8988T (cell line): ENCODE data around the gene PRAC1.

Source experiments
- DNase-seq: peaks from one replicate; pipeline ENCODE4 v3.0.0; 2011

PRAC1 gene

GRCh38 chr17:48746916-48747444, 24.7 kb upstream of the PRAC1 start:
- DNase-seq = no peak

- no peak for DNase-seq
These were observed 23.3 kb upstream of the PRAC1 start for GRCh38 chr17:48745381-48746275.

- no peak for DNase-seq
These were observed 18.2 kb upstream of the PRAC1 start for GRCh38 chr17:48740537-48740936.

- no peak for DNase-seq
These were observed 16.6 kb upstream of the PRAC1 start for GRCh38 chr17:48738803-48739526.

GRCh38 chr17:48738424-48738802, 16.1 kb upstream of the PRAC1 start:
- DNase-seq = no peak

GRCh38 chr17:48737330-48738043, 15.2 kb upstream of the PRAC1 start:
- DNase-seq = no peak

- no peak for DNase-seq
These were observed 12.7 kb upstream of the PRAC1 start for GRCh38 chr17:48735062-48735351.

GRCh38 chr17:48734333-48735061, 12.2 kb upstream of the PRAC1 start:
- DNase-seq = no peak

GRCh38 chr17:48733632-48734328, 11.5 kb upstream of the PRAC1 start:
- DNase-seq = no peak

- DNase-seq = no peak
These were observed 10.6 kb upstream of the PRAC1 start for GRCh38 chr17:48732688-48733629.

GRCh38 chr17:48731355-48731754, 9.0 kb upstream of the PRAC1 start:
- no peak for DNase-seq

- DNase-seq = no peak
These were observed 7.9 kb upstream of the PRAC1 start for GRCh38 chr17:48730240-48730550.

GRCh38 chr17:48729335-48730239, 7.3 kb upstream of the PRAC1 start:
- no peak for DNase-seq

GRCh38 chr17:48728232-48729231, 6.2 kb upstream of the PRAC1 start, which contains the start of gene HOXB13:
Gene HOXB13, minus strand, starts transcription at chr17:48728750. Its CDS starts 157 bp downstream, at chr17:48728593.
- DNase-seq = no peak

- DNase-seq = no peak
These were observed 5.3 kb upstream of the PRAC1 start for GRCh38 chr17:48727415-48728175.

- DNase-seq = no peak
These were observed 4.6 kb upstream of the PRAC1 start for GRCh38 chr17:48726916-48727286.

- DNase-seq = no peak
These were observed 4.0 kb upstream of the PRAC1 start for GRCh38 chr17:48726114-48726915.
